HG03095 (cell line): Measurements from ENCODE around the gene TNNI3.
"Not testable (repeated sequence)": the region's sequence is repeated elsewhere in the genome, so short reads cannot be mapped to it uniquely, and the experiment has no call there.

Experiments used
- ATAC-seq: cut with Tn5 transposase; IDR thresholded peaks from one replicate; pipeline ENCODE4 v1.9.1; 2021; ENCODE audit warnings: moderate library complexity; ENCODE audit not compliant: unreplicated experiment

TNNI3 gene

GRCh38 chr19:55114566-55115145 is 42.9 kb downstream of the TNNI3 start:
- ATAC-seq: no peak

- no peak for ATAC-seq
Measured at GRCh38 chr19:55113570-55114039, 43.9 kb downstream of the TNNI3 start.

- ATAC-seq: no peak
Measured at GRCh38 chr19:55112777-55113569, 44.6 kb downstream of the TNNI3 start.

- ATAC-seq: no peak
Measured at GRCh38 chr19:55112246-55112776, 45.2 kb downstream of the TNNI3 start.

GRCh38 chr19:55111238-55111831 is 46.2 kb downstream of the TNNI3 start:
- ATAC-seq: no peak

GRCh38 chr19:55109527-55110291 is 47.8 kb downstream of the TNNI3 start:
- ATAC-seq: no peak

- ATAC-seq: not testable (repeated sequence)
Measured at GRCh38 chr19:55107252-55107651, 50.3 kb downstream of the TNNI3 start.

- ATAC-seq: no peak
Measured at GRCh38 chr19:55106591-55106990, 50.9 kb downstream of the TNNI3 start.

- no peak for ATAC-seq
Measured at GRCh38 chr19:55105237-55105636, 52.3 kb downstream of the TNNI3 start.

- no peak for ATAC-seq
Measured at GRCh38 chr19:55103190-55103589, 54.3 kb downstream of the TNNI3 start.
